HG03460 (cell line): ENCODE measurements around the gene SLC25A1.
"Not testable (repeated sequence)": the region's sequence is repeated elsewhere in the genome, so short reads cannot be mapped to it uniquely, and the experiment has no call there.

Source experiments
- ATAC-seq: cut with Tn5 transposase; IDR thresholded peaks from one replicate; pipeline ENCODE4 v1.9.1; 2021; ENCODE audit not compliant: unreplicated experiment

The SLC25A1 gene

GRCh38 chr22:19207401-19207808 is 28.9 kb upstream of the SLC25A1 start:
- no peak for ATAC-seq

DNA sequence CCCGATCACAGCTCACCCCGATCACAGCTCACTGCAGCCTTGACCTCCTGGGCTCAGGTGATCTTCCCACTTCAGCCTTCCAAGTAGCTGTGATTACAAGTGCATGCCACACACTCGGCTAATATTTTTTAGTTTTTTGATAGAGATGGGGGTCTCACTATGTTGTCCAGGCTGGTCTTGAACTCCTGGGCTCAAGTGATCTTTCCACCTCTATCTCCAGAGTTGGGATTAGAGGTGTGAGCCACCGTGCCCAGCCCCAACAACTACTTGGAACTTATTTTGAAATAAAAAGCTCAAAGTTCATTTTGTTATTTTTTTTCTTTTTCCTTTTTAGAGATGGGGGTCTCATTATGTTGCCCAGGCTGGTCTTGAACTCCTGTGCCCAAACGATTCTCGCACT is 27.8 kb upstream of the SLC25A1 start:
- no peak for ATAC-seq

GRCh38 chr22:19204640-19205039 is 26.1 kb upstream of the SLC25A1 start:
- no peak for ATAC-seq

GRCh38 chr22:19203834-19204233 is 25.3 kb upstream of the SLC25A1 start:
- no peak for ATAC-seq

DNA sequence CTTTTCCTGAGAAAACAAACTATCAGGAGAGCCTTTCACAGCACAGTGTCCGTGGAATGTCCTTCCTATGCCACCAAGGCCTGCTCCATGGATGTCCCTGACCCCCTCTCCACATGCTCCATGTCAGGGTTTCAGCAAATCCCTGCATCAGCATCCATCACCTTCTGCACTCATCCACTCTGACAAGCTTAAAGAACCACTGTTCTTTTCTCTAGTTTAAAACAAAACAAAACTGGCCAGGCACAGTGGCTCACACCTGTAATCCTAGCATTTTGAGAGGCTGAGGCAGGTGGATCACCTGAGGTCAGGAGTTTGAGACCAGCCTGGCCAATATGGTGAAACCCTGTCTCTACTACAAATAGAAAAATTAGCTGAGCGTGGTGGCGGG is 24.3 kb upstream of the SLC25A1 start:
- ATAC-seq = not testable (repeated sequence)

DNA sequence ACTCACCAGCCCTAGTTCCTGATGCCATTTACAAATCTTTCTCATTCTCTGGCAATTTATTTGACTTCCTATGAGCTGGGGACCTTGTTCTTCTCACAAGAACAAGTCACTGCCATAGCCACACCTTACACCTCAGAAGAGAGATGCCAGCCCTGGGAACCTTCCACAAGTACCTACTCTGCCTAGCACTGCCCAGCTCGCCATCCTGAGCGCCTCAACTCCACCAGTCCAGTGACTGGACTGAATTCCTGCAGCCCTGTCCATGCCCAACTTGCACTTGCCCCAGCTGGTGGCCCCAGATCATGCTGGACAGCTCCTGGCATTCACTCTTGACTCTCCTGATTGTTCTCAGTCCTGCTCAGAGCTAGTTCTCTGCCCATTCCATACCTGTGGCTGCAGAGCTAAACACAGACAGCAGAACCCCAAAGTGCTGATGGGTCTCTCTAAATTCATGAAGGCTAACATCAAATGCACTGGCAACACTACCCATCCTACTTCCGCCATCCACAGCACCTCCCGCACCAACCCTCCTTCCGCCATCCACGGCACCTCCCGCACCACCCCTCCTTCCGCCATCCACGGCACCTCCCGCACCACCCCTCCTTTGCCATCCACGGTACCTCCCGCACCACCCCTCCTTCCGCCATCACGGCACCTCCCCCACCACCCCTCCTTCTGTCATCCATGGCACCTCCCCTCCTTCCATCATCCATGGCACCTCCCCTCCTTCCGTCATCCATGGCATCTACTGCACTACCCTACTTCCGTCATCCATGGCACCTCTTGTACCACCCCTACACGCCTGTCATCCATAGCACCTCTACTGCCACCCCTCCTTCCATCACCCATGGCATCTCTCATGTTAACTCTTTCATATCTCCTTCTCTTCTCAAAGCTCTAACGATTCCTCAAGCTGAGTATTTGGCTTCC is 23.6 kb upstream of the SLC25A1 start:
- ATAC-seq = no peak

- no peak for ATAC-seq
Observed at GRCh38 chr22:19201130-19201868, 22.8 kb upstream of the SLC25A1 start.

DNA sequence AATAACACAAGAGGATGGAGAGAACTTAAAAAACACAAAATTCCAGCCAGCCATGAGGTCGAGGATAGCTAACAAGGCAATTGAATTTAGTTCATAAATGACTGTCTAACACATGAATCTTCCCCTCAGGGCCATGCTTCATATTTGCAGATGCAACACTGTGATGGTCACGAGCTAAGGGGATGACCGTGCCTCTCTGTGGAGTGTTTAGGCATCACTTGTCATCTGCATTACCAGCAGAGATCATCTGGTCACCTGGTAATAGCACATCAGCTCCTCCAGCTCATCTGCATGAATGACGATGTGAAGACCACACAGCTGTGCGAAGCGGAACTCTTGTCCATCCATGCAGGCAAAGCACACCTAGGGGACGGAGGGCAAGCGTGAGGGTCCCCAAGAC is 20.9 kb upstream of the SLC25A1 start:
- ATAC-seq = no peak

DNA sequence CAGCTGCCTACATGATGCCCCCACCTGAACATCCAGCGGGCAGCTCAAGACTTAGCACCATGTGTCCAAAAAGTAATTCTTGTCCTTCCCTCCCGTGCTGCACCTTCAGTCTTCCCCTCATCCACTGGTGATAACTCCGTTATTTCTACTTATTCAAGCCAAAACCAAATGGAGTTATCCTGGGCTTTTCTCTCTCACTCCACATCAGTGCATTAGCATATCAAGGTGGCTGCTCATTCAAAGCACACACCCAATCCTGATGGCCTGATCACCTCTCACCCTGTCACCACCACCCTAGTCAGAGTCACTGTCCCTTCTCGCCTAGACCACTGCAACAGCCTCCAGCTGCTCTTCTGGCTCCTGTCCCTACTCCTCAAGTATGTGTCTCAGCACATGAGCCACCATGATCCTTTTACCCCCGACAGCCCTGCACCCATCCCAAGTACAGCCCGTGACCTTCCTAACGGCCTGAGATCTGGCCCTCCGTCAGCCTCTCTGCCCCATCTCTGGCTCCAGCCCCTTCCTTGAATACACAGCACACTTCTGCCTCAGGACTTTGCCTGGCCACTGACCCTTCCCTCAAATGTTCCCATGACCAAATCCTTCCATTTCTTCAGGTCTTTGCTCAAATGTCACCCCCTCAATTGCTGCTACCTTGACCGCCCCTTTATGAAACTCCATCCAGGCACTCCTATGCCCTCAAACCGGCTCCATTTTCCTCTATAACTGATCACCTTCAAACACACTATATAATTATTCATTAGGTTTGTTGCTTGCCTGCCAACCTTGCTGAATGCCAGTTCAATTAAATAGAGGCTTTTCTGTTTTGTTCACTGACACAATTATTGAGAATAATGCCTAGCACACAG is 19.7 kb upstream of the SLC25A1 start:
- no peak for ATAC-seq

DNA sequence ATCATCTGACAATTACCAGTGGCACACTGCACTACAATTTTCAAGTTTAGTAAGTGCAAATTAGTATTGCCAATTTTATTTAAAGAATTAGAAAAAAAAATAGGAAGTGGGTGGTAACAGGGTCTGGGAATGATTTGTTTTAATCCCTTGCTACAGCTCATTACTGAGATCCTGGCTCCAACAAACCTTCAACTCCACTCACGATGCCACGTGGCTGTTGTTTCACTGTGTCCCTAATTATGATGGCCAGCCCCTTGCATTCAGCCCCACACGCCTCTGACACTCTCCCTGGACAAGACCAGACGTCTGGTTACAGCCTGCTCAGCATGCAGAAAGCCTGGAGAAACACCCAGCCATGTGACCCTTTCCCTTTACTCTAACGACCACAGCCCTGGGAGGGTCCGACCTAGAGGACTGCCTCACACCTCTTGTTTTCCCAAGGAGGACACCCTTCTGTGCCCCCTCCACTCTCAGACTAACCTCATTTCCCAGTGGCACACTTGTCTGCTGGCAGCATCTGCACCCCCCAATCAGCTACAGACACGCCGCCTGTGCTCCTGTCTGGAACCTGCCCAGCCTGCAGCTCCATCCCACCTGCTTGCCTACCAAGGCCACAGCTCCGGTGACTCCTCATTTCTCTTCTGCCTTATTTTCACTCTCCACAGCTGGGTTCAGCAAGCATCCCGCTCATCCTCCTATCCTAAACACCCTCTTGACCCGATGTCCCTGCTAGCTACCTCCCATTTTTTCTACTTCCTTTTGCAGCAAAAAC is 18.5 kb upstream of the SLC25A1 start:
- no peak for ATAC-seq

DNA sequence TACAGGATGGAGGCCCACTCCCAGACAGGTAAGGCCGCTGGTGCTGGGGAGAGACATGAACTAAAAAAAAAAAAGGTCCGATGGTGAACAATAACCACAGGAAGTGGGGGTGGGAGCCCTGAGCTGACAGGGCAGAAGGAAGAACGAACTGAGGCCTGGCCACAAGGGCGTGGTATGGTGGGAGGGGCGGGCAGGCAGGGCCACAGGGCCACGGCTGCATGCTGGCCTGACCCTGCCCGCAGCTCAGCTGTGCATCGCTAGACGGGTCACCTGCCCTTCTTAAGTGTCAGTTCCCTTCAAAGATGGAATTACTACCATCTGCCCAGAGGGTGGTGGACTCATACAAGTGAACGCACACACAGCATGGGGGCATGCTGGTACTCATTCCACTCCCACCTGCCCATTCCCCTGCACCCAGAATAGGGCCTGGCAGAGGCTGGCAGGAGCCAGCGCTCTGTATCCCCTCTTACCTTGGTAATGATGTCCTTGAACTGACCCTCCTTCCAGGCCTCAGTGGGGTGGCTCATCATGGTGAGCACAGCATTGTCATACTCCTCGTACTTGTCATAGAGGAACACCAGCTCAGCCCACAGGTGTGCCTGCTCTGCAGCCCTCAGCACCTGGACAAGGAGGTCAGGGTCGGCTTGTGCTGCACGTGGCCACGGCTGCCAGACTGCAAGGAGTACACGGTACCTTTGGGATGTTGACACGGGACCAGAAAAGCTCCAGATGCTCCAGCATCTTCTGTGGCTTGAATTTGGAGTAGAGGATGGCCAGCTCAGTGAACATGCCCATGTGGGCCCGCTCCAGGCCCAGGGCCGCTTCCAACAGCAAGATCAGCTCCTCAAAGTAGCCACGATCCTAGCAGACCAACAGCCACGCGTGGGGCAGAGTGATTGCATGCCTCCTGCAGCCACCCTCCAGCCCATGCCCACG is 17.5 kb upstream of the SLC25A1 start:
- ATAC-seq = no peak

DNA sequence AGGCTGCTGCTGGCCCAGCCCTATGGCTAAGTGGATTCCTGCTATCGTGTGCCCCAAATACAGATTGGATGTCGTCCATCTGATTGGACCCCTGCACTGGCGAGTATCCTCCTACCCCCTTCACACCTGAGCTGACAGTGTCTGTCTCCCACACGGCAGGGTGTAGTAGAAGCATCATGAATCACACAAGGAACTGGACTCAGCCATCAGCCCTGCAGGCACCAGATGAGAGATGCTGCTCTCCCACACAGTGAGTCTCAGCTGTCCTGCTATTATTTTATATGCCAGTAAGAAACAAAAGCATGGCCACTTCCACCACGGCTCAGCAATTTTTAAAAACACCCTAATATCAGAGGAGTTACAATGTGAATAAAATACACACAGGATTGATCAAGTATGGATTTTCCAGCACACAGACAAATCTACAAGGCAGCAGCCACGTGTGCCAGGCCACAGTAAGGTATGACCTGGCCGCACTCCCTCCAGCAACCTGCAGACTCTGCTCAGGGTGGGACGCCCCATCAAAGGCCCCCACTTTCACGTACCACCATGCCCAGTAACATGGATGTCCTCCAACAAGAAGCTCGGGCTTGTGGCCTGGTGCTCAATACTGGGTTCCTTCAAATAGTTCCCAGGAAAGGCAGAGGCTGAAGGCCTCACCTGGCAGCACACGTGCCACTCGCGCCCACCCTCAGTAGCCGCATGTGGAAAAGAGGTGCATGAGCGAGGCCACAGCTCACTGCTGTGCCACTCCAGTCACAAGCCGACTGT is 16.4 kb upstream of the SLC25A1 start:
- no peak for ATAC-seq

DNA sequence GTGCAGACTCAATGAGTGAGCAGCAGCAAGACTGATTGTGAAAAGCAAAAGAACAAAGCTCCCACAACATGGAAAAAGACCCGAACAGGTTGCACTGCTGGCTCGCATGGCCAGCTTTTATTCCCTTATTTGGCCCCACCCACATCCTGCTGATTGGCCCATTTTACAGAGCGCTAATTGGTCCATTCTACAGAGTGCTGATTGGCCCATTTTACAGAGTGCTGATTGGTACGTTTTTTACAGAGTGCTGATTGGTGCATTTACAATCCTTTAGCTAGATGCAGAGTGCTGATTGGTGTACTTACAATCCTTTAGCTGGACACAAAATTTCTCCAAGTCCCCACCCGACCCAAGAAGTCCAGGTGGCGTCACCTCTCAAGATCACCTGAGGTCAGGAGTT is 15.3 kb upstream of the SLC25A1 start:
- ATAC-seq = no peak

GRCh38 chr22:19187716-19188563 is 9.4 kb upstream of the SLC25A1 start:
- ATAC-seq = no peak

GRCh38 chr22:19184276-19184997 is 5.9 kb upstream of the SLC25A1 start:
- no peak for ATAC-seq

DNA sequence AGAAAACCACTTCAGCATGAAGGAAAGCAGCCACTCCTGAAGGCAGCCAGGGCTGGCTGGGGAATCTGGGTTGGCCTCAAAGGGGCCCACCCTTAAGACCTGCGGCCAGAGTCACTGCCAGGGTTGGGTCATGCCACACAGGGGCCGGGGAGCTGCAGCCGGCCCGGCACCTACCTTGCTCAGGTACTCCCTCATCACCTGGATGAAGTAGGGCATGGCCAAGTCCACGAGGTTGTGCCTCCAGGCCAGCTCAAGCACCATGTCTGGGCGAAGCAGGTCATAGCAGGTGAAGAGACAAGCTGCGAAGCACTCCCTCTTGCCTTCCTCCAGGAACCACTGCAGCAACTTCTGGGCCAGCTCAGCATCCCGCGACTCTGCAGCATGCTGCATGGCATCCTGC is 4.7 kb upstream of the SLC25A1 start:
- ATAC-seq = no peak
